ENCODE measurements around the gene FAM120AOS.

Gene FAM120AOS

DNA sequence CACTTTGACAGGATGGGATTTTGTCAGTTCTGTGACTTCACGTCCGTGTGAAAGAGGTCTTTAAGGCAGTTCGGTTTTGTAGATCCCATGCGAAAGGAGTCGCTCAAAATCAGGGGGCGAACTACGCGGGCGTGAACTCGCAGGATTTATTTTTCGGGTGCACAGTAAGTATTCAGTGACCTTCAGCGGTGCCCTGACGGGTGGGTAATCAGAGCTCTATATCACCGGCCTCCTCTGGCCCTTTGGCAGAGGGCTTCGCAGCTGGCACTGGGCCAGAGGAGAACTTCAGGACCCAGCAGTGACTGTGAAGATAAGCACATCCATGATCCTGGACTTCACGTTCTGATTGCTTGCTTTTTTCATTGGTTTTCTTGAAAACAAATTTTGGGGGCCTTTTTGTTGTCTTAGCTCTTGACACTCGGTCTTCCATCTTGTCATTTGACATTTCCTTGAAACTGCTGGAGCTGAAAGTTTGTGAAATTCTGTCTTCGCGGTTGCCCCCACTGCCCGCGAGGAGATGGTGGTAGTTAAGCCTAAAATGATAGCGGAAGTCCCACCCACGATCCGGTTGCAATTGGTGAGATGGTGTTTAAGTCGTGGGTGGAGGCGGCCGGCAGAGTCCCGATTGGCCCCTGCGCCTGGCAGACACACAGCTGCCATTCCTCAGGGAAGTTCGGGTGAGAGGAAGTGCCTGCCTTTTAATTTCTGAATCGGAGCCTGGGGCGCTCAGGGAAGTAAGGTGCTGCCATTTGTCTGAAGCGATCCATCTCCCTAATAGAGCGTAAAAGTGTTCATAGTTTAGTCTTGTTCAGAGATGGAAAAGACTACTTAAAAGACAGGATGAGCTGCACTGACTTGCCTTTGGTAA is at the start of gene FAM120AOS:
Gene FAM120AOS, minus strand, starts transcription at position 535 of the 868 bp plus-strand sequence. CDS start 872 bp downstream, outside the sequence.
- peak; percentile 64 for DNase-seq

GRCh38 chr9:93501406-93501805 is 48.0 kb upstream of the FAM120AOS start:
- DNase-seq: no peak

- DNase-seq: no peak
Measured at GRCh38 chr9:93500571-93501298, 47.4 kb upstream of the FAM120AOS start.

DNA sequence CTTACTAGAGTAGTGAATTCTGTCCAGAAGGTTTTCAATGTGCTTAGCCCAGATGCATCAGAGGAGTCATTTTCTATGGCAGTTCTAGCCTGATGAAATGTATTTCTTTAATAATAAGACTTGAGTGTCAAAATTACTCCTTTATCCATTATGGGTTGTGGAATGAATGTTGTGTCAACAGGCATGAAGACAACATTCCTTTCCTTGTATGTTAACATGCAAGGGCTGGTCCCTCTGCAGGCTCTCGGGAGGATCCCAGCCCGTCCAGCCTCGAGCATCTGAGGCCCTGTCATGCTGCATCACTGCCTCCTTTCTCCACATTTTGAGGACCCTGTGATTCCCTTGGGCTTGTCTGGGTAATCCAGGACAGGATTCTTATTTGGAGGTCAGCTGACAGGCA is 42.9 kb upstream of the FAM120AOS start:
- no peak for DNase-seq

- no peak for DNase-seq
Measured at GRCh38 chr9:93493949-93494348, 40.6 kb upstream of the FAM120AOS start.

DNA sequence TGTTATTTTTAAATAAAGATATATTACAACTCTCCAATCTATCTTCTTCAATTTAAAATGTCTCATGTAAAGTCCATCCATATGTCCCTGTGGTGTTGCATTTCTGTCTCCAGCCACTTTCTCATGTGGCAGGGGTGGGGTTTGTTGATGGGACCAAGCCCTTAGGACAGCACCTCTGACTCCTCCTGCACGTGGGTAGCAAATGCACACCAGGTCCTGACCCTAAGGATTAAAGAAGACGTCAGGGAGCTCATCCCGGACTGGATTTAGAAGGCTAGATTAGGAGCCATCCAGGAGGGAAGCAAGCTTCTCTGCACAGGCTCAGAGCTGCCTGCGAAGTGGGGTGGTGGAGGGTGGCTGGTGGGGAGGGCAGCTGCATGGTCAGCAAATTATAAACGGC is 38.9 kb upstream of the FAM120AOS start:
- DNase-seq: no peak

DNA sequence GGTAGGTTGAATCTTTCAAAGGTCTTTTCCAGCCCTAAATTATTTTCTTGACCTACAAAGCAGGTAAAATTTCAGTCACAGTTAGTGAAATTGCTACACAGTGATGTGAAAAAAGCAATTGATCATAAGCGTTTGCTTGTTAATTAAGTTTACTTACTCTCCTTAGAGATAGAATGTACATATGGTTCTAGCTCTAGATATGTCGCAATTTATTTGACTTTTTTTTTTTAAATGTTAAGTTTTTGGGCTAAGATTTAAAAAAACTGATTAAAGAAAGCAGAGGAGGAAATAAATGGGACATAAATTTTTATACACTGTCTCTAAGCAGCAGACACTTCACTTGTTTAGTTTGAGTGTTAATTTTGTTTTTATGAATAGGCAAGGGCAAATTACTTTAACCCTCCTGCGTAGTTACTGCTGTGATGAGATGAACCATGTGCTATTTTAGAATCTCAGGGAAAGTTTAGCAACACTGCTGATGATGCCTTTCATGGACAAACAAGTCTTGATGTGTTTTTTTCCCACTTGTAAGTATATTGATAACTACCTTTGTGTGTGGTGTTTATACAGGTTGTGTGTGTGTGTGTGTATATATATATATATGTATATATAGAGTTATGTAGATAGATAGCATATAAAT is 38.3 kb upstream of the FAM120AOS start:
- no peak for DNase-seq

DNA sequence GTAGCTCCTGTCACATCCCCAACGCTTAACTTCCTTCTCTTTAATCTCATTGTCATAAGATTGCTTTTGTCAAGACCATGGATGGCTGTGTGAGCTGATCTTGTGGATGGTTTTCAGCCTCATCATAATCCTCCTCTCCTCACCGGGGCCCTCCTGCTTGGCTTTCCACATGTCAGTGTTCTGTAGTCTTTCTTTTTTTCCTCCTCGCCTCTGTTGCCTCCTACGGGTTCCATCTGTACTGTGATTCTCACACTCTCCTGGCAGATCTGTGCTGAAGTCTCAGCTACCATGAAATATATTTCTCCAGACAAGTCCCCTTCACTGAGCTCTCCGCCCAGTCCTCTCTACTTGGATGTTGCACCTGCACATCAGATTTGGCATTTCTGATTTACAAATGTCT is 34.9 kb upstream of the FAM120AOS start:
- DNase-seq: no peak

- no peak for DNase-seq
Measured at GRCh38 chr9:93486268-93486667, 32.9 kb upstream of the FAM120AOS start.

GRCh38 chr9:93483497-93483896 is 30.1 kb upstream of the FAM120AOS start:
- DNase-seq: no peak

- DNase-seq: no peak
Measured at GRCh38 chr9:93480728-93481324, 27.4 kb upstream of the FAM120AOS start.

DNA sequence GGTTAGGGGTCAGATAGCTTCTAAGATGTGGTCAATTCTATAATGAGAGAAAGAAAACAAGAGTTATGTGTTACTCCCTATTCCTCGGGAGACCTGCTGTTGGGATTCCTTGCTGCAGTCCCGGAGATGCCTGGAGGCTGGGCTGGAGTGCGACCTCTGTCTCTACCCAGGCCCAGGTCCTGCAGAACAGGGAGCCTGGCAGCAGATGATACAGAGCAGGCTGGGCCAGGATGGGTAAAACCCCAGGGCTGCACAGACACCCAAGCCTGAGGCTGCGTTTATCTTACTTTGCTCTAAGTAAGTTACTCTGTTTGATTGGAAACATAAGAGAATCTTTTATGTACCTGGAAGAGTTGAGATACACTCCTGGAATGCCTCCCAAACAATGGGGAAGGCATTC is 26.9 kb upstream of the FAM120AOS start:
- no peak for DNase-seq

- no peak for DNase-seq
Measured at GRCh38 chr9:93479726-93480125, 26.3 kb upstream of the FAM120AOS start.

- DNase-seq: no peak
Measured at GRCh38 chr9:93477397-93477796, 24.0 kb upstream of the FAM120AOS start.

DNA sequence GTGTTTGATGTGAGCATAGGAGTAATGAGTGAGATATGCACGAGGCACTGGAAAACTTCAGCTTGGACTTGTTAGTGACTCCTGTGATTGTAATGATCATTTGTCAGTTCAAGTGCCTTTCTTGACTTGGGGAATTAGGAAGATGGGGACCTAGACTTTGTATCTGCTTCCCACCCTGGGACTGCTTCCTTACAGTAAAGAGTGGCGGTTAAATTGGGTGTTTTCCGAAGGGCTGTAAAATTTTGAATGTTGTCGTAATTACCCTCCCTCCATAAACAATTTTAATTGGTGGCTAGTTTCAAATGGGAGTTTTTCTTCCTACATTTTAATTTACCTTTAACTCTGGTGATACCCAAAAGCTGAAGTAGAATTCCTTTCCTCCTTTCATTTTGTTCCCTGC is 23.5 kb upstream of the FAM120AOS start:
- no peak for DNase-seq

DNA sequence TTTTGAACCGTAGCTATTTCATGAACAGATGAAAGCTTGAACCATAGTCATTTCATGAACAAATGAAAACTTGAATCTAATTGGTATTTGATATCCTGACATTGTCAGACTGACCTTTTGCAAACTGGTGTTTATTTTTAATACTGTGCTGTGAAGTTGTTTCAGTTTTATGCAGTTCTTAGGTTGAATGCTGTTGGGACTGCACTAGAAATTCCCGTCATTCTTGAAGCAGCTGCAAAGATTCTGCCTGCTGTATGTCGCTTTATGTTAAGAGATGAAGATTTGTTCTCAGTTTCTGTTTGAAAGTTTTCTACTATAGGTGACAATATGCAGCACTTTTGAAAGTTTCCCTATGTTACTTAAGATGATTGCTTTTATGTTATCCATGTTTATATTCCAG is 22.5 kb upstream of the FAM120AOS start:
- no peak for DNase-seq

- no peak for DNase-seq
Measured at GRCh38 chr9:93475108-93475507, 21.7 kb upstream of the FAM120AOS start.

DNA sequence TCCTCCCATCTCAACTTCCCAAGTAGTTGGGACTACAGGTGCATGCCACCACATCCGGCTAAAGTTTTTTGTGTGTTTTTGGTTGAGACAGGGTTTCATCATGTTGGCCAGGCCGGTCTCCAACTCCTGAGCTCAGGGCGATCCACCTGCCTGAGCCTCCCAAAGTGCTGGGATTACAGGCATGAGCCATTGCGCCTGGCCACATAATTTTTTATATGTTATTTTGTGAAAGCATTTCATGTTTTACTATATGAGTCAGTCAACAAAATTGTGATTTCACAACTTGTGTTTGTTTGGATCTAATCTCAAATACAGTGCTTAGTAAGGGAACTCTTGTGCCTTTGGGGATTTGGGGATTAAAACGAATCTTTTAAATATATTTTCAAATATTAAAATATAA is 20.0 kb upstream of the FAM120AOS start:
- no peak for DNase-seq

- no peak for DNase-seq
Measured at GRCh38 chr9:93471124-93471523, 17.7 kb upstream of the FAM120AOS start.

DNA sequence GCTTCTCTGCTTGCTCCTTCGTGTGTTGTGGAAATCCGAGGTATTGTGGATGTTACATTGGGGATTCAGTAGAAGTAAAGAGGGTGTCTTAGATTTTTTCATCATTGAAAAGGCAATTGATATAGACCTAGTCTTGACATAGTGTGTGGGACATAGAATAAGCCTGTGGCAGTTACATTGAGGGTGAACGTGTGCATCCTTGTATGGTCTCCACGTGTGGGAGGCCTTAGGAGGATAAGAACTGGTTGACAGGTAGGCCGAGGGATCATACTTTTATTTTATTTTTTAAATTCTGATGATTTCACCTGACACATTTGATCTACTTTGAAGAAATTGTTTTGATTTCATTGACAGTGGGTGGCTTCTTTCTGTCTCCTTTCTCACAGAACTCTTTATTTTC is 17.0 kb upstream of the FAM120AOS start:
- no peak for DNase-seq

GRCh38 chr9:93468763-93469456 is 15.5 kb upstream of the FAM120AOS start:
- no peak for DNase-seq

GRCh38 chr9:93467462-93467861 is 14.1 kb upstream of the FAM120AOS start:
- no peak for DNase-seq

DNA sequence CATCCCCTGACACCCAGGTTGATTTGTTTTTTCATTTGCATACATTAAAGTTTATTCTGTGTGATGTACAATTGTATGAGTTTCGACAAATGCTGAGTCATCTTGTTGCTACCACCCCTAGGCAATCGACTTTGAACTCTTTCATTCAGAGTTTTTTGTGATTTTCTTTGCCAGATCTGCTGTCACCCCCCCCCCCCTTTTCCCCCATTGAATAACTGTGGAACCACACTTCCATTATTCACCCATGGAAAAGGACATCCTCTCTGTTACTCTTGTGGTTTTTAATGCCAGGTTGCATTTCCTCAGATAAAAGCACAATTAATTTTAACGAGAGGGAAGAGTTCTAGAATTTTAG is 13.7 kb upstream of the FAM120AOS start:
- no peak for DNase-seq
